ENCODE data around the gene TMSB15A. TPM values are rescaled to one million over a fixed set of nuclear protein-coding genes. Genes with fewer than 3 reads are reported as not detected.
"Not testable (repeated sequence)": the region's sequence is repeated elsewhere in the genome, so short reads cannot be mapped to it uniquely, and the experiment has no call there.

The TMSB15A gene
- total RNA-seq, 2 donors from 2014 or later = not detected

GRCh38 chrX:102546828-102547493 lies 30.4 kb upstream of the TMSB15A start:
- ATAC-seq (no peak), DNase-seq (no peak)
- Histone ChIP-seq H3K36me3 (replicated peaks in 1 of 2; ENCODE audit: insufficient read depth in 1 of 2, low read depth in 2 of 2) (no peaks in the 10 kb centered on the region), H3K4me3 (no peak overlapping the region), H3K9me3 (no peaks in the 10 kb centered on the region), H3K27me3 (no peaks in the 10 kb centered on the region), H3K4me1 (no peaks in the 10 kb centered on the region), H3K27ac (no peak overlapping the region)
- no peak for TF ChIP-seq CTCF (IDR thresholded peaks at IDR 0.05)
- no peak for TF ChIP-seq POLR2A (IDR thresholded peaks at IDR 0.05)
- 28 to 29% methylated on average over 11 to 22 of the region's 35 CpGs for WGBS, 2 donors
- intact Hi-C loops (cut with DNase I) = no loop called here

GRCh38 chrX:102546175-102546574 lies 29.6 kb upstream of the TMSB15A start:
- DNase-seq; H3K4me1 ChIP-seq; H3K36me3 ChIP-seq (replicated peaks in 1 of 2; ENCODE audit: insufficient read depth in 1 of 2, low read depth in 2 of 2); H3K4me3 ChIP-seq; ATAC-seq; intact Hi-C loops (cut with DNase I); H3K27me3 ChIP-seq; H3K9me3 ChIP-seq; H3K27ac ChIP-seq: not testable (repeated sequence)
- 75 to 87% methylated on average over 5 of the region's 5 CpGs for WGBS, 2 donors

GRCh38 chrX:102535958-102536357 lies 19.4 kb upstream of the TMSB15A start:
- Histone ChIP-seq H3K27me3 (no peaks in the 10 kb centered on the region), H3K9me3 (no peaks in the 10 kb centered on the region), H3K36me3 (replicated peaks in 1 of 2; ENCODE audit: insufficient read depth in 1 of 2, low read depth in 2 of 2) (no peaks in the 10 kb centered on the region), H3K27ac (no peak overlapping the region), H3K4me1 (no peaks in the 10 kb centered on the region), H3K4me3 (no peak overlapping the region)
- ATAC-seq = no peak
- intact Hi-C loops (cut with DNase I) = no loop called here
- TF ChIP-seq POLR2A (IDR thresholded peaks at IDR 0.05) (no peak), CTCF (IDR thresholded peaks at IDR 0.05) (no peak)
- DNase-seq = no peak
- WGBS, 2 donors = 85 to 90% methylated on average over 2 of the region's 2 CpGs

DNA sequence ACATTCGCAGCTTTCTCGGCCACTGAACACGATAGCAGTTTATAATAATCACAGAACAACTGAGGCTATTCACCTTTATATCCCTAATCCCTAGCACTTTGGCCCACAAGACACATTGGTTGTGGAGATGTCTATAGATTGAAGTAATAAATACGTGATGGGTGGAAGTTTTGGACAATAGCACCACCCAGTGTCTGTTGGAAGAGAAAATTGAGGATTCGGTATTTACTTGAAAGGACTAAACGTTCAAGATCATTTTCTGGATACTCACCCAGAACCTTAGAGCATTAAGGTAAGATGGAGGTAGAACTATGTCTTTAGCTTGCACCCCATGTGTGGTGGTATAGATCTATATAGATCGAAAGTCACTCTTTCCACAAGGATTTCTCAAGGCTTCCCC lies 787 bp upstream of the TMSB15A start:
- 47 to 49% methylated on average over 7 of the region's 7 CpGs for WGBS, 2 donors
- ATAC-seq (no peak), DNase-seq (no peak)
- Histone ChIP-seq H3K4me3 (no peak overlapping the region), H3K36me3 (replicated peaks in 1 of 2; ENCODE audit: insufficient read depth in 1 of 2, low read depth in 2 of 2) (no peaks in the 10 kb centered on the region), H3K27me3 (no peaks in the 10 kb centered on the region), H3K4me1 (peaks cover 8% of the 10 kb centered on the region), H3K27ac (no peak overlapping the region), H3K9me3 (no peaks in the 10 kb centered on the region)
- no peak for TF ChIP-seq POLR2A (IDR thresholded peaks at IDR 0.05)
- TF ChIP-seq CTCF (IDR thresholded peaks at IDR 0.05) = peak in 1 of 7 experiments; percentile 20
- intact Hi-C loops (cut with DNase I) = no loop called here

GRCh38 chrX:102514536-102514935 lies 2.0 kb downstream of the TMSB15A start:
- WGBS, 2 donors = 93 to 100% methylated on average over 1 of the region's 1 CpG
- ATAC-seq (no peak), DNase-seq (no peak)
- Histone ChIP-seq H3K4me1 (peaks cover 8% of the 10 kb centered on the region), H3K27me3 (no peaks in the 10 kb centered on the region), H3K27ac (no peak overlapping the region), H3K9me3 (no peaks in the 10 kb centered on the region), H3K4me3 (no peak overlapping the region), H3K36me3 (replicated peaks in 1 of 2; ENCODE audit: insufficient read depth in 1 of 2, low read depth in 2 of 2) (no peaks in the 10 kb centered on the region)
- TF ChIP-seq POLR2A (IDR thresholded peaks at IDR 0.05) = no peak
- intact Hi-C loops (cut with DNase I) = no loop called here

GRCh38 chrX:102498732-102499131 lies 17.8 kb downstream of the TMSB15A start:
- Histone ChIP-seq H3K4me3 (no peak overlapping the region), H3K27ac (no peak overlapping the region), H3K36me3 (replicated peaks in 1 of 2; ENCODE audit: insufficient read depth in 1 of 2, low read depth in 2 of 2) (no peaks in the 10 kb centered on the region), H3K4me1 (no peaks in the 10 kb centered on the region), H3K9me3 (no peaks in the 10 kb centered on the region), H3K27me3 (no peaks in the 10 kb centered on the region)
- TF ChIP-seq POLR2A (IDR thresholded peaks at IDR 0.05) = no peak
- no peak for TF ChIP-seq CTCF (IDR thresholded peaks at IDR 0.05)
- WGBS, 2 donors = 90 to 93% methylated on average over 1 to 2 of the region's 2 CpGs
- ATAC-seq (no peak), DNase-seq (no peak)
- intact Hi-C loops (cut with DNase I) = no loop called here
